NCI-H748 treated with DMSO at 0.1 percent for 48 hours (cell line): ENCODE measurements around the gene TMEM236.
A peak's percentile ranks its signal among the peaks of the same experiment; 100 is the strongest.
"Not testable (repeated sequence)": the region's sequence is repeated elsewhere in the genome, so short reads cannot be mapped to it uniquely, and the experiment has no call there.

ENCODE experiments used
- DNase-seq: peaks from one replicate; lab custom pipeline; 2025; lab: John Stamatoyannopoulos, UW

TMEM236 gene, protein sequence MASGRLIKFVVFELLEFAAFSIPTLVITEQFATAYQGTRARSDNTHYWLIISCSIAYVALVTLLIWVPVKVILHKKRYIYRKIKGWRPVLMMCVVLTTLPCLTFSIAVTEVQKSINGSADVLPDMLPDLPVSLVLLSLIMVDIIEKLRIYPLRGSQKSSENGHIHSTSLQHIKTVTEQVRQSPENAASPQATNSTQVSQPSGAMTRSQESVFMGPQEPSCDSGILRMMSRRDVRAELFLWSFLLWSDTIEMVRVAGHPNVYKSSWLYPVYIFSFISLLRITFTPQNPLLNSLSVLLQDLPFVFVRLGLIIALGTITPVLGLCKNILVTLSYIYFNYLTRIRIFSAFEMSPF

GRCh38 chr10:17751781-17752445, at the start of gene TMEM236:
TSS of gene TMEM236 (plus strand) at chr10:17752201. CDS start at chr10:17752296, 95 bp downstream.
- no peak for DNase-seq

DNA sequence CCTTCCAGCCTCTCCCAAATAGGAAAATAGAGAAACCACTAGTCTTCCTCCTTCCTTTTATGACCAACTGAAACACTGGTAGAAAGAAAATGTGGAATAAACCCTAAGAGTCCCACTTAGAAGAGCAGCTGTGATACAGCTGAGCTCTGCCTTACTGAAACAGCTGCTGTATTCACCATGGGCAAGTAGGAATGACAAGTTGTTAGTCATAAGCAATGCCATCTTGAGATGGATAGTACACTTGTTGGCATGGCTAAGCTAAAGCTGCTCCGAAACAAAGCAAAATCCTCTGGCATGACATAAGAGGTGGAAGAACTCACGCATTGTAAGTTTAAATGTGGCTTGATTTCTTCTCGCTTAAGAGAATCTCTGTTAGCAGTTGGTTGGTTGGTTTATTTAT, 48.3 kb upstream of the TMEM236 start:
- DNase-seq, result no peak

DNA sequence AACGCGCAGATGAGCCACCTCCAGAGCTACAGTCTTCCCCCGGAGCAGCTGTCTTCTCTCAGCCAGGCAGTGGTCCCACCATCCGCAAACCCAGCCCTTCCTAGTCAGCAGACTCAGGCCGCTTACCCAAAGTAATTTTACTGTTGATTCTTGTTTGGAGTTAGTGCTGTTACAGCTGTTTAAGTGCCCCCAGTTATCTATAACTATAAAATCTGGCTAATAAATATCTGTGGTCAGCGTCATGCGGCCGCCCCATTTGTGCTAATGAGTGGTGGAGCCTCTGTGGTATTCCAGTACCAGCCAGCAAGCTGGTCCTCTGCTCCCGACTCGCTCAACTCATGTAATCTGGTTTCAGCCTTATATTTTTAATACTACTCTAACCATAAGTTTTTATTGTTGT, 43.2 kb upstream of the TMEM236 start:
- no peak for DNase-seq

GRCh38 chr10:17709492-17709891, 42.5 kb upstream of the TMEM236 start:
- no peak for DNase-seq

- no peak for DNase-seq
These were observed 41.8 kb upstream of the TMEM236 start for GRCh38 chr10:17710181-17710580.

DNA sequence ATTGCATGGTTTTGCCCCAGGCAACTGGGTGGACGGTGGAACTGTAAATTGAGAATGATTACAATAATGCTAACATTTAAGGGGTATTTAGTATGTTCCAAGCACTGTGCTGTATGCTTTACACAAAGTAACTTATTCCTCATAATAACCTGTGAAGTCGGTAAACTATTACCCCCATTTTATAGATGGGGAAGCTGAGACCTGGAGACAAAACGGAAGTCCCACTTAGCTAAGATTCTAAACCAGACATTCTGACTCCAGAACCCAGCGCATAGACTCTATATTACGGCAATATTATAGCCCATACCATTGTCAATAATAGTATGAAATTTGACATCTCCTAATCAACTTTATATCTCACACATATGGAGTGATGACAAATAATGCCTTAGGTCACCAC, 39.9 kb upstream of the TMEM236 start:
- DNase-seq, result no peak

- no peak for DNase-seq
These were observed 39.1 kb upstream of the TMEM236 start for GRCh38 chr10:17712717-17713471.

DNA sequence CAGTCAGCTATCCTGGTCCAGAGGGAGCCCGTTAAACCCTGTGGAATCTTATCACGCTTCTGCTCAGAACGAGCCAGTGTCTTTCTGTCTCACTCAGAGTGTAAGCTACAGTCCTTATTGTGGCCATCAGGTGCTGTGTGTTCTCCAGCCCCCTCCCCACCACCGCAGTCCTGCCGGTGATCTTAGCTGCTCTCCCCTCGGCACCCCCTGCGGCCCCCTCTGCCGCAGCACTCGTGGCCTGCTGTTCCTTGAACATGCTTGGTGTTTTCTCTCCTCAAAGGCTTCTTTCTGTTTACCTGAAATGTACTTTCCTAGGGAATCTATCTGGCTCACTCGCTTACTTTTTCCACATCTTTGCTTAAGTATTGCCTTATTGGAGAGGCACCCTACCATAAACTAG, 38.2 kb upstream of the TMEM236 start:
- no peak for DNase-seq

GRCh38 chr10:17716161-17716560, 35.8 kb upstream of the TMEM236 start:
- no peak for DNase-seq

GRCh38 chr10:17722317-17723014, 29.5 kb upstream of the TMEM236 start:
- DNase-seq, result not testable (repeated sequence)

DNA sequence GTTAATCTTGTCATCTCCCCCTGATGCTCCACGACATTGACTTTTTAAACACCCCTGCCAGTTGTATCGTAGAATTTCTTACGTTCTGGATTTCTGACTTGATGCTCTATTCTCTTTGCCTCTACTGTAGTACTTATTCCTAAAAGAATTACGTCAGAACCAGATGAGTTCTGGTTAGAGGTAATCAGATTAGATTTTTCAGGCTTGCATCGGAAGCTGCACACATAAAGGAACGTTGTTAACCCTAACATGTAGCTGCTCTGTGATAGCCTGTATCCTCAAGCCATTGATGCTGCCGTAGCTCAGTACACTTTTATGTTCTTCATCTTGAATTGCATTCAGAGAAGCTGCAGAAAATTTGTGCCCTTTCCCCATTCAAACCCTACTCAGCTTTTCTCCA, 26.3 kb upstream of the TMEM236 start:
- no peak for DNase-seq

GRCh38 chr10:17729630-17730029, 22.4 kb upstream of the TMEM236 start:
- no peak for DNase-seq

- no peak for DNase-seq
These were observed 21.3 kb upstream of the TMEM236 start for GRCh38 chr10:17730667-17731066.

DNA sequence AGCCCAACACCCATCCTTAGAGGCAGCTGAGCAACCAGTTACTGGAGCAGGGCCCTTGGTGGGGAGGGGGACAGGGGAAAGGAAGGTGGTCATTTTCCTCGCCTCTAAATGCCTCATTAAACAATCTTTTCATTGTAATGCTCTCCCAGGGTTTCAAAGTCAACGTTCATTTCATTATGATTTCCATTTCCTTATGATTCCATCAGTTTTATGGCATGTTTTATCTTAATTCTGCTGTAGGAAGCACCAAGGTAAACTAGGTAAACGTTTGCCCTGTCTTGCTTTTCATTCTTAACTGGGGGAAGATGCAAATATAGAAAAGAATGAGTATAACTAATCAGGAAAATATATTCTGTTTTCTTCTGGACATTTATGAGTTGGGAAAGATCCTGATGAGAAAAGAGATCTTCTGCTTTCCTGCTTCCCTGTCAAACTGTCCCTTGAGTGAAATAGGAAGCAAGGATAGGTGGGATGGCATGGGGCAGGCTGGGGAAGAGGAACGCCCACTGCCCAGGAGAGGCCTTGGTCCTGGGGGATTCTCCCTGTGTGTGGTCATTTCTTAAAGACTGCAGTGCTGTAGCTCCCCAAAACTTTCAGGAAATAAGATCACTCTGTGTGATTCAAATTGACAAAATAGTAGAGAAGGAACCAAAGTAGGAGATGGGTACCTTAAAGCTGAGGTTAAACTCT, 20.5 kb upstream of the TMEM236 start:
- no peak for DNase-seq

GRCh38 chr10:17733620-17734019, 18.4 kb upstream of the TMEM236 start:
- no peak for DNase-seq

GRCh38 chr10:17734432-17735080, 17.4 kb upstream of the TMEM236 start:
- DNase-seq, result no peak

- DNase-seq, result no peak
These were observed 16.6 kb upstream of the TMEM236 start for GRCh38 chr10:17735166-17735941.

GRCh38 chr10:17736223-17736622, 15.8 kb upstream of the TMEM236 start:
- no peak for DNase-seq

DNA sequence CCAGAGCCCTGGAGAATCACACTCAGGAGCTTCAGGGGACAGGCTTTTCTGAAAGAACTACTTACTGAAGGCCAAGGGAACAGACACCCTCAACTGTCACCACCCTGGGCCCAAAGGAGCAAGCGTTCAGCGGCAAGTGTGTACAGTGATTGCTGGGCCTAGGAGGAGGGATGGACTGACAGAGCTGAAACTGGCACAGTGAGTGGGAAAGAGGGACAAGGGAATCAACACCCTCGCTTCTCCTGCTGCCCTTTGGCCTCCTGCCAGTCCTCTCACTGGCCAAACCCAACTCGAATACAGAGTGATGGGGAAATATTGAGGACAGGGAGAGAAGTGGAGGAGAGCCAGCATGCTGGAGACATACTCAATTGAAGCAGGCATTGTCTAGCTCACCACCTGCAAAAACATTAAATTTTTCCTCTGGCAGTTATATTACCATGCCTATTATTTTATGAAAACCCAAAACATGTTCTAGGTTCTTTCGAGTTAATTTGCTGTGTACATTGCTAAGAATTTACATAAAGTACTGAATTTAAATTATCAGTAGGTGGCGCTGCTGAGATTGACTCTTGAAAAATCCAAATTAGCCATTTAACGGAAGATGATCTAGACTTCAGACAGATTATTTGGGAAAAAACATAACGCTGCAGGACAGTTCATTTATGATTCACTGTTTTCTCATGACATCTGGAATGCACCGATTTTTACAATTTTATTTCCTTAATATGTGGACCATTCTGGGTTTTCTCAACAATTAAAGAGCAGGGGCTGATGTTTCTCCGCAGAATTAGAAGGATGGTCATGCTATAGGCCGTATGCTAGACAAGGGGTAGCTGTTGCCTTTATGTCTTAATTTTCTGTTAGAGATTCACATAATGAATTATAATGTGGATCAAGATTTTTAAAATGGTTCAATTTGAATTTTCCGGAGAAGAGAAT, 14.7 kb upstream of the TMEM236 start:
- DNase-seq, result peak; percentile 30
